ENCODE measurements around the gene ABHD17A. TPM values are rescaled to one million over a fixed set of nuclear protein-coding genes. Genes with fewer than 3 reads are reported as not detected.

Gene ABHD17A
- total RNA-seq, 1 experiment from 2014 or later = 47.5 TPM

DNA sequence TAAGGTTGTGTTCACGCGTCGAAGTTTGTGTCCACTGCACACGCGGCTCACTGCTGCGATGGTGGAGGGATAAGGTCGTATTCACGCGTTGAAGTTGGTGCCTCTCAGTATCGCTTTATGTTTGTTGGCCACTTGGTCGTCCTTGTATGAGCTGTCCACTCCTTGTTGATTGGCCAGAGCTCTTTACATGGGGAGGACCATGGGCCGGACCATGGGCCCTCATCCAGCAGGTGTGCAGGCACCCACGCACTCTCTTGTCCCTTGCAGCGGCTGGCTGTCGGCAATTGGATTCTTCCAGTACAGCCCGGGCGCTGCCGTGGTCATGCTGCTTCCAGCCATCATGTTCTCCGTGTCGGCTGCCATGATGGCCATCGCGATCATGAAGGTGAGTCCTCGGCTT, 37.5 kb upstream of the ABHD17A start:
- Histone ChIP-seq H2AFZ (ENCODE audit: low read length) (no peak overlapping the region), H3K27ac (ENCODE audit: insufficient read length, low read depth, low read length) (no peak overlapping the region), H4K91ac (ENCODE audit: insufficient read length, low read depth, low read length) (no peak overlapping the region), H2BK5ac (ENCODE audit: insufficient read length, low read length) (no peak overlapping the region), H2BK15ac (ENCODE audit: low read depth, low read length) (no peak overlapping the region), H3K18ac (ENCODE audit: insufficient read length, low read depth, low read length) (no peak overlapping the region), H4K20me1 (ENCODE audit: control insufficient read depth, insufficient read depth, insufficient read length) (no peaks in the 10 kb centered on the region), H3K14ac (ENCODE audit: insufficient read depth, low read length) (no peak overlapping the region), H3K79me2 (ENCODE audit: insufficient read depth, low read length) (no peaks in the 10 kb centered on the region), H3K23me2 (ENCODE audit: insufficient read length, low read depth, low read length, poor library complexity, severe bottlenecking) (no peaks in the 10 kb centered on the region), H3K4me1 (ENCODE audit: insufficient read depth, low read length) (no peaks in the 10 kb centered on the region; the same call in 1 of the 2 replicates), H3K79me1 (ENCODE audit: insufficient read depth, low read depth, low read length, poor library complexity, severe bottlenecking) (no peaks in the 10 kb centered on the region), H3K23ac (ENCODE audit: insufficient read length, low read depth, low read length) (no peak overlapping the region), H3K27me3 (ENCODE audit: insufficient read depth, low read length) (no peaks in the 10 kb centered on the region), H4K8ac (replicated peaks; ENCODE audit: insufficient read length, low read depth, low read length) (no peak overlapping the region), H2AK5ac (ENCODE audit: insufficient read length, low read length) (no peak overlapping the region), H2BK12ac (ENCODE audit: insufficient read length, low read depth, low read length) (no peak overlapping the region), H3T11ph (ENCODE audit: low read length) (no peak overlapping the region), H3K56ac (ENCODE audit: insufficient read length, low read depth, low read length) (no peak overlapping the region), H3K4ac (ENCODE audit: low read depth, low read length) (no peak overlapping the region), H3K9ac (ENCODE audit: extremely low read depth, insufficient read length, low read length) (no peak overlapping the region), H2BK120ac (ENCODE audit: low read depth, low read length, poor library complexity, severe bottlenecking) (no peak overlapping the region), H2BK20ac (ENCODE audit: low read depth, low read length, poor library complexity, severe bottlenecking) (no peak overlapping the region), H4K5ac (ENCODE audit: insufficient read length, low read depth, low read length) (no peak overlapping the region), H3K4me2 (ENCODE audit: insufficient read depth, insufficient read length, low read length) (no peak overlapping the region), H3K9me3 (ENCODE audit: control insufficient read depth, low read depth, low read length) (no peaks in the 10 kb centered on the region)
- no peak overlapping the region for H3K4me3 Mint-ChIP-seq
- no CpG with 5 or more reads among the region's 23 CpGs for WGBS (ENCODE audit: extremely low coverage, insufficient read length, low lambda C conversion rate)
- no peak for DNase-seq
- peaks cover 3% of the 10 kb centered on the region for H3K27me3 Mint-ChIP-seq (ENCODE audit: low read depth)
- no peaks in the 10 kb centered on the region for H3K9me3 Mint-ChIP-seq
- no peak for TF ChIP-seq CTCF (conservative IDR thresholded peaks at IDR 0.05)
- no peaks in the 10 kb centered on the region for H3K4me1 Mint-ChIP-seq
- peaks cover 9 to 70% (median 53%) of the 10 kb centered on the region in 3 experiments; a peak in 6 of 7 replicates for H3K36me3 Mint-ChIP-seq (ENCODE audit: insufficient read depth in 1 of 3, low read depth in 3 of 3)
- H3K27ac Mint-ChIP-seq = no peak overlapping the region
